GM18861 (cell line): ENCODE measurements around the gene CRYBB2.
"Not testable (repeated sequence)": the region's sequence is repeated elsewhere in the genome, so short reads cannot be mapped to it uniquely, and the experiment has no call there.

ENCODE experiments used
- ATAC-seq: cut with Tn5 transposase; IDR thresholded peaks from one replicate; pipeline ENCODE4 v1.9.1; 2021; ENCODE audit not compliant: unreplicated experiment

CRYBB2 gene

GRCh38 chr22:25199731-25200520 is 19.5 kb upstream of the CRYBB2 start, which contains the start of gene CRYBB3:
Gene CRYBB3, plus strand, starts transcription at chr22:25199858. Its CDS starts 1,539 bp downstream, at chr22:25201397.
- no peak for ATAC-seq

GRCh38 chr22:25200967-25201366 is 18.5 kb upstream of the CRYBB2 start:
- ATAC-seq: no peak

- no peak for ATAC-seq
These were observed 17.7 kb upstream of the CRYBB2 start for GRCh38 chr22:25201557-25202273.

- no peak for ATAC-seq
These were observed 17.0 kb upstream of the CRYBB2 start for GRCh38 chr22:25202290-25202921.

- ATAC-seq: no peak
These were observed 16.4 kb upstream of the CRYBB2 start for GRCh38 chr22:25203082-25203481.

GRCh38 chr22:25204547-25204946 is 14.9 kb upstream of the CRYBB2 start:
- not testable (repeated sequence) for ATAC-seq

GRCh38 chr22:25205847-25206246 is 13.6 kb upstream of the CRYBB2 start:
- ATAC-seq: no peak

- no peak for ATAC-seq
These were observed 12.4 kb upstream of the CRYBB2 start for GRCh38 chr22:25206998-25207397.

GRCh38 chr22:25207553-25208157 is 11.8 kb upstream of the CRYBB2 start:
- ATAC-seq: no peak

- ATAC-seq: no peak
These were observed 11.1 kb upstream of the CRYBB2 start for GRCh38 chr22:25208328-25208727.

GRCh38 chr22:25208743-25209505 is 10.5 kb upstream of the CRYBB2 start:
- ATAC-seq: no peak

- no peak for ATAC-seq
These were observed 8.6 kb upstream of the CRYBB2 start for GRCh38 chr22:25210793-25211192.

- ATAC-seq: no peak
These were observed 7.1 kb upstream of the CRYBB2 start for GRCh38 chr22:25212337-25212736.

- no peak for ATAC-seq
These were observed 6.2 kb upstream of the CRYBB2 start for GRCh38 chr22:25213221-25213620.

- ATAC-seq: no peak
These were observed 3.2 kb upstream of the CRYBB2 start for GRCh38 chr22:25216230-25216629.

GRCh38 chr22:25219948-25220442 is 556 bp downstream of the CRYBB2 start:
- no peak for ATAC-seq

GRCh38 chr22:25221790-25222189 is 2.4 kb downstream of the CRYBB2 start:
- ATAC-seq: no peak

- no peak for ATAC-seq
These were observed 3.9 kb downstream of the CRYBB2 start for GRCh38 chr22:25223269-25223850.

GRCh38 chr22:25228822-25229221 is 9.4 kb downstream of the CRYBB2 start:
- no peak for ATAC-seq

GRCh38 chr22:25230760-25231159 is 11.3 kb downstream of the CRYBB2 start:
- ATAC-seq: not testable (repeated sequence)
